GM21529 (cell line): ENCODE results near the gene MTX2.
"Not testable (repeated sequence)": the region's sequence is repeated elsewhere in the genome, so short reads cannot be mapped to it uniquely, and the experiment has no call there.

Source experiments
- ATAC-seq: cut with Tn5 transposase; IDR thresholded peaks from one replicate; pipeline ENCODE4 v1.9.1; 2021; ENCODE audit not compliant: unreplicated experiment

The MTX2 gene

GRCh38 chr2:176285321-176285720 lies 16.1 kb downstream of the MTX2 start:
- ATAC-seq, result no peak

DNA sequence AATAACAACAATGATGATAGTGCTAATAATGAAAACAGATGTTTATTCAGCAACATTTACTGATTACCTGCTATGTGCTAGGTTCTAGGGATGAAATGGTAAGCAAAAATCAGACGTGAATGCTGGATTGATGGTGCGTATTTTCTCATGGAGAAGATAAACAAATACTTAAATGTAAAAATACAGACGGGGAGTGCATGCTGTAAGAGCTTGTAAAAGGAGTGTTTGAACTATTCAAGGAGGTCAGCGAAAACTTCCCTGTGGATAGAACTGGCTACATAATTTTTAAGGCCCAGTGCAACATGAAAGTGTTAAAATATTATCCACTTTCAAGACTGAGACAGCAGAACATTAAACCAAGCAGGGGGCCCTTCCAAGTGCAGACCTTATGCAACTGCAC lies 22.1 kb downstream of the MTX2 start:
- ATAC-seq, result no peak

GRCh38 chr2:176291809-176292283 lies 22.6 kb downstream of the MTX2 start:
- ATAC-seq, result peak; percentile 90

- no peak for ATAC-seq
These were observed 23.4 kb downstream of the MTX2 start for GRCh38 chr2:176292608-176293007.

DNA sequence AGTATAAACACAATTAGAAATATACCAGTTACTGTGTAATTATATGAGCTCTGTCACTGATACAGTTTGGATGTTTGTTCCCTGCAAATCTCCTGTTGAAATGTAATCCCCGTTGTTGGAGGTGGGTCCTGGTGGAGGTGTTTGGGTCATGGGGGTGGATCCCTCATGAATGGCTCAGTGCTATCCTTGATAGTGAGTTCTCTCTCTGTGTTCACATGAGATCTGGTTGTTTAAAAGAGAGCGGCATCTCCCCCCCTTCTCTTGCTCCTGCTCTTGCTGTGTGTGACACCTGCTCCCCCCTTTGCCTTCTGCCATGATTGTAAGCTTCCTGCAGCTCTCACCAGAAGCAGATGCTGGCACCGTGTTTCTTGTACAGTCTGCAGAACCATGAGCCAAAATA lies 24.1 kb downstream of the MTX2 start:
- ATAC-seq, result no peak

DNA sequence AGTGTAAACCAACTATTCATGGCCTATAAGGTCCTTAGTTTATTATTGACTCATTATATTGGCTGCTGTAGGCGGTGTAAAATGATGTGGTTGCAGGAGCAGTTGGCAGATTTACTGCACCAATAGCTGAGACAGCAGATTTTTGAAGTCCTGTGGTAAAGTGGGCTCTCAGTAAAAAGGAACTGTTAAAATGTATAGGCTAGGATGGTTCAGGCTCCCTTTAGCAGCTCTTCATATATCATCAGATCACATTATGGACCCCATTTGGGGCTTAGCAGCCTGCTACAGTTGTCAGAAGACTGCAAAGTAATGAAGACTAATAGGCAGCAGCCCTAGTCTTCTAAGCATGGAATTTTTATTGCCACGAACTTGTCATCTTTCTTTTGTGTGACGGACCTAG lies 27.8 kb downstream of the MTX2 start:
- ATAC-seq, result no peak

GRCh38 chr2:176297737-176298136 lies 28.5 kb downstream of the MTX2 start:
- ATAC-seq, result no peak

- not testable (repeated sequence) for ATAC-seq
These were observed 36.8 kb downstream of the MTX2 start for GRCh38 chr2:176306020-176306419.

DNA sequence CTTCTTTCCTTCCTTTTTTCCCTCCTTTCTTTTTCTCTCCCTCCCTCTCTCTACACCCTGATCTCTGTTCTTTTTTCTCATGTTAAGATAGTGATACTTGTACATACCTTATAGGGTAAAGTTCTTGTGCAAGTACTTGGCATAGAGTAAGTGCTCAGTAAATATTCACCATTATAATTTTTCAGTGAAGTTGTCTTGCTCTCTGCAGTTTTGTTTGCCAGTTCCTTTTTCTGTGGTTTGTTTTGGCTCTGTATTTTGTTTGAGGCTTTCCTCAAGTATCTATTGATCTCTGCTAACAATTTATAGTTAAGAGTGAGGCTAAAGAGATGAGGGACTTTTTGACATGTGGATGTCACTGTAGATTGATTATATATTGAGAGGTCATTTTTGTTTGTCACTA lies 48.0 kb downstream of the MTX2 start:
- ATAC-seq, result no peak

GRCh38 chr2:176317623-176318065 lies 48.4 kb downstream of the MTX2 start:
- ATAC-seq, result no peak

DNA sequence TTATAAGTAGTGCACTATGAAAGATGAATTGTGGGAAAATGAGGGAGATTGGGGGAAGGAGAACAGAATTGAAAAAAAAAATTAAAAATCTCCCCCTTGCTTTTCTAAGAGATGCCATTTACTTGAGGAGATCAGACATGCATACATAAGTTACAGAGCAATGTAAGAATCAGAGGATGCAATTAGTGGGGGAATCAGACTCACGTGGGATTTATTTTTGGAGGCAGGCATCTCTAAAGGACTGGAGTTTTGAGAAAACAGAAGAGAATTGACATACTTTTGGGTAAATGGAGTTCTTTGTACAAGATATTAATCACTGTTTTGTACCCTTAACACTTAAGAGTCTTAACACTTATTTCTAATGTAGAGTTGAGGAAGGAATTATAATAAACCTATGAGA lies 52.7 kb downstream of the MTX2 start:
- no peak for ATAC-seq

- no peak for ATAC-seq
These were observed 55.6 kb downstream of the MTX2 start for GRCh38 chr2:176324862-176325261.

- no peak for ATAC-seq
These were observed 56.5 kb downstream of the MTX2 start for GRCh38 chr2:176325732-176326131.

GRCh38 chr2:176328149-176328548 lies 58.9 kb downstream of the MTX2 start:
- no peak for ATAC-seq

DNA sequence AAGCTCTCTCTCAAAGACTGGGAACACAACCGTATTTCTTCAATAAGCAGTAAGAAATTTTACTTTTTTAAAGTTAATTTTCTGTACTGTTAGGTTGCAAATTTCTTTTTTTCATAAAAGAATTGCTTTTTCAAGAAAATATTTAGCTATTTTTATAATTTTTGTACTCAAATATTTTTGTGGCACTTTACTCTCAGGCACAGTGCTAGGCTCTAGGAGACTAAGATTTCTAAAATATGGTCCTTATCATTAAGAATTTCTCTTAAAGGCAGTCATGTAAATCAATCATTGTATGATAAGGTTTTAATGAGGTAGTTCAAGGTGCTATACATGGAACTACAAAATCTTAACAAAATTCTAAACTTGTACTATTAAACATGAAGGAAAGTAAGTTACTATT lies 61.4 kb downstream of the MTX2 start:
- no peak for ATAC-seq

- no peak for ATAC-seq
These were observed 62.4 kb downstream of the MTX2 start for GRCh38 chr2:176331646-176332045.

DNA sequence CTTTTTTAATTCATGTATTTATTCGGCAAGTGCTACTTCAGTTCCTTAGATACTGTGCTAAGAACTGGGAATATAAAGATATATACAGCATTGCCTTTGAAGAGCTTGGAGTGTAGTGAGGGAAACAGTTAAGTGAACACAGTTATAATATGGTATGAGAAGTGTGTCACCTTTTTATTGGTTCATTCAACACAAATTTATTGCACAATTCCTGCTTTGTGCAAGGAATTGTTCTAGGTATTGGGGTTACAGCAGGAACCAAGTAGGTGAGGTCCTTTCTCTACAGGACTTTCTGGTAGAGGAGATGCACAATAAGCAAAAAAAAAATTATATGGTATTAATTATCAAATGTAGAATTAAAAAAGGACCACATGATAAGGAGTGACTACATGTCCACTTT lies 65.5 kb downstream of the MTX2 start:
- no peak for ATAC-seq

GRCh38 chr2:176338395-176338794 lies 69.2 kb downstream of the MTX2 start:
- no peak for ATAC-seq

DNA sequence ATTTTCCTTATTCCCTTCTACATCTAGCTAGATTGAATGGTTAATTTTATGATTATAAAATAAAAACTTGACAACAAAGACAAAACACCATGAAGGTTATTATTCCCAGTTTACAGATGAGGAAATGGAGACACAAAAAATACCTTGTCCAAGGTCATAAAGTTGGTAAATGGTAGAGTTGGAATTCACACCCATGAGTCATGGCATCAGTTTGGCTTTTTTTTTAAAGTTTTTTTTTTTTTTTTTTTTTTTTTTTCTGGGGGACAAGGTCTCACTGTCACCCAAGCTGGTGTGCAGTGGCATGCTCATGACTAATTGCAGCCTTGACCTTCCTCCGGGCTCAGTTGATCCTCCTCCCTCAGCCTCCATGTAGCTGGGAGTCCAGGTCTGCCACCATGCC lies 70.0 kb downstream of the MTX2 start:
- no peak for ATAC-seq

DNA sequence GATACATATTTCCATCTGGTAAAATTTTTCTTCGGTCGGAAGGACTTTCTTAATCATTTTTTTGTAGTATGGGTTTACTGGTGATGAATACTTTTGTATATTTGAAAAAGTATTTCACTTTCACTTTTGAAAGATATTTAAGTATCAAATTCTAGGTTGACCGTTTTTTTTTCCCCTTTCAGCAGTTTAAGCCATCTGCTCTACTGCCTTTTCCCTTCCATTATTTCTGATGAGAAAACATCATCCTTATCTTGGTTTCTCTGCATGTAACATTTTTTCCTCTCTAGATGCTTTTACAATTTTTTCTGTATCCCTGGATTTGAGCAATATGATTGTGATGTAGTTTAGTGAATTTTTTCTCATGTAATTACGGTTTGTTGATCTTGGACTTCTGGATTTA lies 87.0 kb downstream of the MTX2 start:
- no peak for ATAC-seq

DNA sequence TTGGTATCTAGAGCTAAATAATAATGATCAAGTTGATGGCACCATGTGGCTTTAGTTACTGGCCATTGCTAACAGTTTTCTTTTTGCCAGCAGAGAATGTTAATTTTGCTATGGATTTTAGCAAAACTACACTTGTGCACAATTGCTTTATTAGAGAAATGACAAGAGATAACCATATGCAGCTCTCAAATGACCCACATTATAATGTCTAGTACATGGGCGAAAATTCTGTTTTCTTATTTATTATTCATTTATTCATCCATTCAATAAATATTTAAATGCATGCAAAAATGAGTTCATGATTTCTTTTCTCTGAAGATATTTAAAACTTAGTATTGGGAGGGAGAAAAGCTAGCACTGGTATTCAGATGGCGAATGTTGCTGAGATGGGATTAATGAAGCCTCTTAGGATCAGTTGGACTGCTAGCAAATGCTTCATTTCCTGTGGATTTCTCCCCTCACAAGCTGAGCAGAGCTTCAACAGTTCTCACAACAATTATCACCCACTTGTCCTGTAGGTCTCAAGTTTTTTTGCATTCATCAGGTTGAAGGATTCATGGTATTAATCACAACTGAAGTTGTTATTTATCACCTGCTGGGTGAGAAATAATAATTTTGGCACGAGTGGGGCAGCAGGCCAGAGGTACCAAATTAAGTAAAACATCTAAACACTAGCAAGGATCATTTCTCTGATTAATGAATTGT lies 95.2 kb downstream of the MTX2 start:
- no peak for ATAC-seq

GRCh38 chr2:176368349-176368748 lies 99.1 kb downstream of the MTX2 start:
- no peak for ATAC-seq

DNA sequence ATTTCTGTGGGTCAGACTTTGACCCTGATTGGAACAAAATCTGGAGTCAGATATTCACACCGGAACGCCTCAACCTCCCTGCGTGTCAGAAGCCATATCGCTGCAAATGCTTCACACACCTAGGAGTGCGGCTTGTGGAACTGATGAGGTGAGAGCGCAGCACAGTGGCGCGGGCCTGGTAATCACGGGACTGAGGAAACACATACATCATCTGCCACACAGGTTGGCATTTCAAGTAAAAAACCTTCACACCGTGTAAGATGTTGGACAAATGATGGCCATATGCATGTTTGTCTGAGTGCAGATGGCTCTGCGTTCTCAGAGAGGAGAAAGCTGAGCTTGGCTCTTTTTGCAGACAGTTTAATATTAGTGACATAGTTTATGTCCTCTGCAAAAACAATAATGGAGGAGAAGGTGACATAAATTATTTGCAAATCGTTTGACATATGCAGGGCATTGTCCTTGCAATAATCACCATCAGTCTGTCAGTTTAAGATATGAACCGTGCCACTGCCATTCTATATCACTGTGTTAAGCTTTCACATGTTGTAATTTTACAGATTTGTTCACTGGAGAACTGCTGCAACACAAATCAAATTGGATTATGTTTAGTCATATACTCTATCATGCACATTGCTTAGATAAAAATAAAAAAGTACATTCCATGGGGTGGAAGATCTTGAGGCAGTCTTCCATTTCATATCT lies 101.4 kb downstream of the MTX2 start:
- no peak for ATAC-seq
